Measurements from ENCODE around the gene ADAMTSL1. TPM values are rescaled to one million over a fixed set of nuclear protein-coding genes. Genes with fewer than 3 reads are reported as not detected.

Gene ADAMTSL1
- polyA plus RNA-seq, 1 donor = 10.6 TPM

GRCh38 chr9:18501949-18502348, 28.0 kb downstream of the ADAMTSL1 start:
- DNase-seq (ENCODE audit: low read depth) = no peak

- no peak for DNase-seq (ENCODE audit: low read depth)
These were observed 28.6 kb downstream of the ADAMTSL1 start for GRCh38 chr9:18502546-18502945.

- no peak for DNase-seq (ENCODE audit: low read depth)
These were observed 30.8 kb downstream of the ADAMTSL1 start for GRCh38 chr9:18504707-18505106.

- DNase-seq (ENCODE audit: low read depth) = no peak
These were observed 33.2 kb downstream of the ADAMTSL1 start for GRCh38 chr9:18507151-18507550.

GRCh38 chr9:18516514-18516913, 42.6 kb downstream of the ADAMTSL1 start:
- no peak for DNase-seq (ENCODE audit: low read depth)

GRCh38 chr9:18516965-18517364, 43.0 kb downstream of the ADAMTSL1 start:
- peak; percentile 51 for DNase-seq (ENCODE audit: low read depth)

- DNase-seq (ENCODE audit: low read depth) = no peak
These were observed 46.6 kb downstream of the ADAMTSL1 start for GRCh38 chr9:18520416-18521047.

- DNase-seq (ENCODE audit: low read depth) = no peak
These were observed 52.7 kb downstream of the ADAMTSL1 start for GRCh38 chr9:18526685-18527084.

- DNase-seq (ENCODE audit: low read depth) = no peak
These were observed 57.4 kb downstream of the ADAMTSL1 start for GRCh38 chr9:18531136-18532065.

GRCh38 chr9:18534611-18535010, 60.7 kb downstream of the ADAMTSL1 start:
- DNase-seq (ENCODE audit: low read depth) = no peak

GRCh38 chr9:18536554-18536953, 62.6 kb downstream of the ADAMTSL1 start:
- no peak for DNase-seq (ENCODE audit: low read depth)

- no peak for DNase-seq (ENCODE audit: low read depth)
These were observed 65.3 kb downstream of the ADAMTSL1 start for GRCh38 chr9:18539203-18539693.

- no peak for DNase-seq (ENCODE audit: low read depth)
These were observed 69.0 kb downstream of the ADAMTSL1 start for GRCh38 chr9:18542837-18543405.

GRCh38 chr9:18543406-18544192, 69.6 kb downstream of the ADAMTSL1 start:
- DNase-seq (ENCODE audit: low read depth) = no peak

GRCh38 chr9:18544456-18544855, 70.5 kb downstream of the ADAMTSL1 start:
- DNase-seq (ENCODE audit: low read depth) = no peak

GRCh38 chr9:18545636-18546360, 71.8 kb downstream of the ADAMTSL1 start:
- DNase-seq (ENCODE audit: low read depth) = no peak

GRCh38 chr9:18548456-18548855, 74.5 kb downstream of the ADAMTSL1 start:
- no peak for DNase-seq (ENCODE audit: low read depth)

- no peak for DNase-seq (ENCODE audit: low read depth)
These were observed 75.8 kb downstream of the ADAMTSL1 start for GRCh38 chr9:18549772-18550171.

- DNase-seq (ENCODE audit: low read depth) = no peak
These were observed 76.3 kb downstream of the ADAMTSL1 start for GRCh38 chr9:18550286-18550685.

- DNase-seq (ENCODE audit: low read depth) = no peak
These were observed 80.3 kb downstream of the ADAMTSL1 start for GRCh38 chr9:18554244-18554643.
